ENCODE measurements around the gene PLEKHA6.
A peak's percentile ranks its signal among the peaks of the same experiment; 100 is the strongest.

The PLEKHA6 gene

DNA sequence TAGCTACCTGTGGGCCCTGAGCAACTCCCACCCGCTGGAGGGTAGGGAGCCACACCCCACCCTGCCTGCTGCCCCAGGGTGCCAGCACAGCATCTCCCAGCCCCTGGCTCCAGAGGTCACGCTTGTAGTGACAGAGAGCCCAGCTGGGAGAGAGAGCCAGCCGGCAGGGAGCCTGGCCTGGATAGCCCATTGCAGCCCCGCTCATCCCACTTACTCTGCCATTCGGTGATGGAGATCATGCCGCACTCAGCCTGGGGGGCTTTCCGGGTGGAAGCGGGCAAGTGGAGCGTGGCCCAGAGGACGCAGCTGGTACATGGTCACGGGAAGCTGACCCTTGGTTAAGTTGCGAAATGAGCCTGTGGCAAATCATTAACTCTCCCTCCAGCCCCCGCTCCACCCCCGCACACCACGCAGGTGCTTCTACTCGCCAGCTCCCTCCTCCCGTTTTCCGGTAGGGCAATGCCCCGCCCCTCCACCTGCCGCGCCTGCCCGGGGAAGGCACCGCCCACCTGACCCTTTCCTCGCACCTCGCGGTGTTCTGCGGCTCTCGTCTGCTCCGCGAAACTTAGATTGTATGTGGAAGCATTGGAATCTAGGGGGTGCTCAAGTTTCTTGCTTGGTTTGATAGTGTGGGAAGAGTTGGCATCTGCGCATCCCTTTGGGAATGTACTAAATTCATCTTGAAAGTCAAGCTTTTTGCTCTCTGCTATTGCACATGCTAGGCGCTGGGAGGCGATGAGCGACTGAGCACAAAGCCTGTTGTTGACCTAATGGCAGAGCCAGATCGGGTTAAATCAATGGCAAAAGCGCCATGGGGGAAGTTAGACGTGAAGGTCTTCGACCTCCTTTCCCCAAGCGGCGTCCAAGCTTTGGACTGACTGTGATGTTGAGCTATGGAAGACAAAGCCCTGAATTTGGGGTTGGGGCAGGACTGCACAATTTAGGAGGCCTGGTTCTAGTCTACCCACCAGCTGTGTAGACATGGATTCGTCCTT, 145.8 kb downstream of the PLEKHA6 start, which contains the start of gene GOLT1A:
TSS of gene GOLT1A (minus strand) at position 321 of the 995 bp plus-strand sequence. CDS start at position 239, 82 bp downstream.
- Histone ChIP-seq H3K27me3 (ENCODE audit: insufficient read depth, low read length) (no peaks in the 10 kb centered on the region), H4K8ac (ENCODE audit: low read depth, low read length) (no peak within 1 kb of the TSS), H2BK5ac (ENCODE audit: low read depth, low read length, poor library complexity) (no peak within 1 kb of the TSS), H3K4me1 (ENCODE audit: control insufficient read depth in 1 of 2, insufficient read depth in 2 of 2, low read length in 2 of 2) (peaks cover 0 to 9% of the 10 kb centered on the region in 2 experiments), H4K12ac (ENCODE audit: low read depth, low read length) (no peak within 1 kb of the TSS), H2BK12ac (ENCODE audit: low read length) (no peak within 1 kb of the TSS), H3K9me3 (ENCODE audit: insufficient read depth, low read depth, low read length) (no peaks in the 10 kb centered on the region), H3K79me1 (ENCODE audit: low read length) (no peaks in the 10 kb centered on the region), H3K36me3 (ENCODE audit: control insufficient read depth in 1 of 2, insufficient read depth in 2 of 2, low read length in 2 of 2) (no peaks in the 10 kb centered on the region), H3K27ac (ENCODE audit: low read depth, low read length) (no peak within 1 kb of the TSS), H3K14ac (ENCODE audit: low read length) (no peak within 1 kb of the TSS), H3K9ac (ENCODE audit: low read length) (no peak within 1 kb of the TSS), H2AK5ac (ENCODE audit: low read length) (no peak within 1 kb of the TSS), H4K91ac (ENCODE audit: low read depth, low read length) (no peak within 1 kb of the TSS), H2BK120ac (ENCODE audit: insufficient read depth, low read length, poor library complexity) (no peak within 1 kb of the TSS), H3K18ac (ENCODE audit: low read length) (no peak within 1 kb of the TSS), H3K4me3 (ENCODE audit: low read depth, low read length) (no peak within 1 kb of the TSS), H3K23ac (ENCODE audit: low read length) (no peak within 1 kb of the TSS), H3K4ac (ENCODE audit: low read depth, low read length) (no peak within 1 kb of the TSS), H3K4me2 (ENCODE audit: low read length) (peak within 1 kb of the TSS; percentile 51), H2AFZ (ENCODE audit: insufficient read depth, low read length, poor library complexity) (peak within 1 kb of the TSS; percentile 32), H3K79me2 (ENCODE audit: control insufficient read depth, insufficient read depth, low read length, poor library complexity) (peaks cover 2% of the 10 kb centered on the region)
- peak; percentile 71 to 81 for DNase-seq
- no CpG with 5 or more reads among the region's 41 CpGs for WGBS (ENCODE audit: extremely low coverage, insufficient coverage, insufficient read length)

DNA sequence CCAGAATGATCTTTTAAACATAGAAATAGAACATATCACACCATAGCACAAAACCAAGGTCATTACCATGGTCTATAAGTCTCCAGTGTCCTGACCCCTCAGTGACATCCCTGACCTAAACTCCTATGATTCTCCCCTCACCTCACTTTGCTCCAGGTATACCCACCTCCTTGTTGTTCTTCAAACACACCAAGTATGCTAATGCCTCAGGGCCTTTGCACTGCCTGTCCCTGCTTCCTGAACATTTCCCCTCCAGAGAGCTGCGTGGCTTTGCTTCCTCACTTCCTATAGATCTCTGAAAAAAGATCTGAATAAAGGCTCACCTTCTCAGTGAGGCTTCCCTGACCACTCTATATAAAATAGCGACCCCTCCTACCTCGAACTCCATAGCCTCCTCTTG, 147.0 kb downstream of the PLEKHA6 start:
- Histone ChIP-seq H3K4ac (ENCODE audit: low read depth, low read length) (no peak overlapping the region), H3K27me3 (ENCODE audit: insufficient read depth, low read length) (no peaks in the 10 kb centered on the region), H3K18ac (ENCODE audit: low read length) (no peak overlapping the region), H2BK5ac (ENCODE audit: low read depth, low read length, poor library complexity) (no peak overlapping the region), H2BK120ac (ENCODE audit: insufficient read depth, low read length, poor library complexity) (no peak overlapping the region), H3K14ac (ENCODE audit: low read length) (no peak overlapping the region), H3K79me1 (ENCODE audit: low read length) (no peaks in the 10 kb centered on the region), H3K9ac (ENCODE audit: low read length) (no peak overlapping the region), H3K9me3 (ENCODE audit: insufficient read depth, low read depth, low read length) (no peaks in the 10 kb centered on the region), H3K4me3 (ENCODE audit: low read depth, low read length) (no peak overlapping the region), H4K12ac (ENCODE audit: low read depth, low read length) (no peak overlapping the region), H2BK12ac (ENCODE audit: low read length) (no peak overlapping the region), H3K23ac (ENCODE audit: low read length) (no peak overlapping the region), H3K27ac (ENCODE audit: low read depth, low read length) (no peak overlapping the region), H2AK5ac (ENCODE audit: low read length) (no peak overlapping the region), H3K36me3 (ENCODE audit: control insufficient read depth in 1 of 2, insufficient read depth in 2 of 2, low read length in 2 of 2) (no peaks in the 10 kb centered on the region), H3K79me2 (ENCODE audit: control insufficient read depth, insufficient read depth, low read length, poor library complexity) (peaks cover 2% of the 10 kb centered on the region), H3K4me1 (ENCODE audit: control insufficient read depth in 1 of 2, insufficient read depth in 2 of 2, low read length in 2 of 2) (peaks cover 0 to 9% of the 10 kb centered on the region in 2 experiments), H4K8ac (ENCODE audit: low read depth, low read length) (no peak overlapping the region), H3K4me2 (ENCODE audit: low read length) (no peak overlapping the region), H4K91ac (ENCODE audit: low read depth, low read length) (no peak overlapping the region), H2AFZ (ENCODE audit: insufficient read depth, low read length, poor library complexity) (no peak overlapping the region)
- no peak for DNase-seq
- WGBS (ENCODE audit: extremely low coverage, insufficient coverage, insufficient read length) = no CpG with 5 or more reads among the region's 3 CpGs

DNA sequence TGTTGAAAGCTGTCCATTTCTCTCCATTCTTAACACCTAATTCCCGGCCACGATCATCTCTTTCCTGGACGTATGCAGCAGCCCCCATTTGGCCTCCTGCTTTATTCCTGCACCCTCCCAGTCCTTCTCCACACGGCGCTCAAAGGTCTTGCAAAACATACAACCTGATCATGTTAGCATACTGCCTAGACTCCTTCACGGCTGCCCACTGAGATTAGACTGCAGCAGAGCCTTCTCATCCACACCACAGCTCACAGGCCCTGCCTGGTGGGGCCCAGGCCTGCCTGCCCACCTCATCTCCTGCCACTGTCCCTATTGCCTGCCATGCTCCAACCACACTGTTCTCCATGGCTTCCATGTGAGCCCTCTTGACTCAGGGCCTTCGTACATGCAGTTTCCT, 148.7 kb downstream of the PLEKHA6 start:
- Histone ChIP-seq H4K91ac (ENCODE audit: low read depth, low read length) (no peak overlapping the region), H4K8ac (ENCODE audit: low read depth, low read length) (no peak overlapping the region), H3K79me1 (ENCODE audit: low read length) (no peaks in the 10 kb centered on the region), H2BK5ac (ENCODE audit: low read depth, low read length, poor library complexity) (no peak overlapping the region), H3K27ac (ENCODE audit: low read depth, low read length) (no peak overlapping the region), H2BK12ac (ENCODE audit: low read length) (no peak overlapping the region), H3K14ac (ENCODE audit: low read length) (no peak overlapping the region), H3K27me3 (ENCODE audit: insufficient read depth, low read length) (no peaks in the 10 kb centered on the region), H3K4me3 (ENCODE audit: low read depth, low read length) (no peak overlapping the region), H3K4ac (ENCODE audit: low read depth, low read length) (no peak overlapping the region), H3K4me1 (ENCODE audit: control insufficient read depth in 1 of 2, insufficient read depth in 2 of 2, low read length in 2 of 2) (peaks cover 0 to 9% of the 10 kb centered on the region in 2 experiments), H3K9ac (ENCODE audit: low read length) (no peak overlapping the region), H2BK120ac (ENCODE audit: insufficient read depth, low read length, poor library complexity) (no peak overlapping the region), H4K12ac (ENCODE audit: low read depth, low read length) (no peak overlapping the region), H3K79me2 (ENCODE audit: control insufficient read depth, insufficient read depth, low read length, poor library complexity) (peaks cover 2% of the 10 kb centered on the region), H3K9me3 (ENCODE audit: insufficient read depth, low read depth, low read length) (no peaks in the 10 kb centered on the region), H3K36me3 (ENCODE audit: control insufficient read depth in 1 of 2, insufficient read depth in 2 of 2, low read length in 2 of 2) (no peaks in the 10 kb centered on the region), H3K23ac (ENCODE audit: low read length) (no peak overlapping the region), H3K4me2 (ENCODE audit: low read length) (no peak overlapping the region), H2AK5ac (ENCODE audit: low read length) (no peak overlapping the region), H3K18ac (ENCODE audit: low read length) (no peak overlapping the region), H2AFZ (ENCODE audit: insufficient read depth, low read length, poor library complexity) (no peak overlapping the region)
- no peak for DNase-seq
- WGBS (ENCODE audit: extremely low coverage, insufficient coverage, insufficient read length) = no CpG with 5 or more reads among the region's 7 CpGs

- H2BK12ac ChIP-seq (ENCODE audit: low read length) = no peak overlapping the region
- H4K91ac ChIP-seq (ENCODE audit: low read depth, low read length) = no peak overlapping the region
- no peak overlapping the region for H3K9ac ChIP-seq (ENCODE audit: low read length)
- H3K79me1 ChIP-seq (ENCODE audit: low read length) = no peaks in the 10 kb centered on the region
- H3K4me2 ChIP-seq (ENCODE audit: low read length) = no peak overlapping the region
- H3K14ac ChIP-seq (ENCODE audit: low read length) = no peak overlapping the region
- H2BK5ac ChIP-seq (ENCODE audit: low read depth, low read length, poor library complexity) = no peak overlapping the region
- no peaks in the 10 kb centered on the region for H3K9me3 ChIP-seq (ENCODE audit: insufficient read depth, low read depth, low read length)
- H2AK5ac ChIP-seq (ENCODE audit: low read length) = no peak overlapping the region
- peaks cover 2% of the 10 kb centered on the region for H3K79me2 ChIP-seq (ENCODE audit: control insufficient read depth, insufficient read depth, low read length, poor library complexity)
- H4K8ac ChIP-seq (ENCODE audit: low read depth, low read length) = no peak overlapping the region
- no peak overlapping the region for H2BK120ac ChIP-seq (ENCODE audit: insufficient read depth, low read length, poor library complexity)
- H3K4me3 ChIP-seq (ENCODE audit: low read depth, low read length) = no peak overlapping the region
- peak; percentile 50 to 81 for DNase-seq
- H3K23ac ChIP-seq (ENCODE audit: low read length) = no peak overlapping the region
- H3K18ac ChIP-seq (ENCODE audit: low read length) = no peak overlapping the region
- H3K4me1 ChIP-seq (ENCODE audit: control insufficient read depth in 1 of 2, insufficient read depth in 2 of 2, low read length in 2 of 2) = peaks cover 0 to 3% of the 10 kb centered on the region in 2 experiments
- no CpG with 5 or more reads among the region's 13 CpGs for WGBS (ENCODE audit: extremely low coverage, insufficient coverage, insufficient read length)
- H3K4ac ChIP-seq (ENCODE audit: low read depth, low read length) = no peak overlapping the region
- H3K36me3 ChIP-seq (ENCODE audit: control insufficient read depth in 1 of 2, insufficient read depth in 2 of 2, low read length in 2 of 2) = no peaks in the 10 kb centered on the region
- no peaks in the 10 kb centered on the region for H3K27me3 ChIP-seq (ENCODE audit: insufficient read depth, low read length)
- no peak overlapping the region for H3K27ac ChIP-seq (ENCODE audit: low read depth, low read length)
- H4K12ac ChIP-seq (ENCODE audit: low read depth, low read length) = no peak overlapping the region
- H2AFZ ChIP-seq (ENCODE audit: insufficient read depth, low read length, poor library complexity) = no peak overlapping the region
Observed at GRCh38 chr1:204207136-204207616, 152.6 kb downstream of the PLEKHA6 start.

Measured in trophoblast cell (in vitro differentiated cells and primary cell).